GM23248 (cell line): Measurements from ENCODE around the gene KRTAP4-3.
"Not testable (repeated sequence)": the region's sequence is repeated elsewhere in the genome, so short reads cannot be mapped to it uniquely, and the experiment has no call there.

Experiments
- EZH2 ChIP-seq: fragments of 200-600 bp; sonication (generic); IDR thresholded peaks from 2 replicates; pipeline ENCODE4 v1.6.1; 2018; ENCODE audit warnings: antibody characterized with exemption, mild to moderate bottlenecking; ENCODE audit not compliant: insufficient read depth, poor library complexity, severe bottlenecking
- EZH2phosphoT487 ChIP-seq: fragments of 200-600 bp; sonication (generic); IDR thresholded peaks from 2 replicates; pipeline ENCODE4 v1.6.1; 2018; ENCODE audit warnings: antibody characterized with exemption, moderate library complexity, mild to moderate bottlenecking, low read depth; ENCODE audit not compliant: insufficient read depth

GRCh38 chr17:41123292-41123990, 44.6 kb downstream of the KRTAP4-3 start:
- not testable (repeated sequence) for TF ChIP-seq EZH2, EZH2phosphoT487
